Measurements from ENCODE around the gene LYVE1. TPM values are rescaled to one million over a fixed set of nuclear protein-coding genes. Genes with fewer than 3 reads are reported as not detected.
"Not testable (repeated sequence)": the region's sequence is repeated elsewhere in the genome, so short reads cannot be mapped to it uniquely, and the experiment has no call there.

Gene LYVE1
- total and polyA plus RNA-seq, 2 donors: 4.1 to 16.1 TPM

DNA sequence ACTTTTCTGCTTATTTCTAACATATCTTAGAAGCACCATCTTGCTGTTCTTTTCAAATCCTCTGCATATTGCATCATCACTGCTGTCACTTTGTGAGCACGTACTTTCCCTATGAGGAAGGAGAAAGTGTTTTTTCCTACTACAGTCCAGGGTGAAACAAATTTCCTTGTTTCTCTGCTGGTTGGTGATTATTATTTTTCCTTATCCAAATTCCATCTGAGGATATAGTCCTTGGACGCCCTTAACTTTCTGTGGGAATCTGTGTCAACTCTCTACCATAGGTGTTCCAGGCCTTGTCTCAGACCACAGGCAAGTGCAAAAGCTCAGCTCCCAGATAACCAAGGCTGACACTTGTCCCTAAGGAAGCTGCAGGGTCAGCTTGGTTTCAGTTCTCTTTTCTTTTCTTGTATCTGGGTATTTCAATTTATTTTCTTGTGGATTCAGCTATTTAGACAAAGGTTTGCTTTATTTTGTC lies 29.4 kb upstream of the LYVE1 start:
- Histone ChIP-seq H3K27ac (ENCODE audit: low read depth in 1 of 2, low read length in 1 of 2) (no peak overlapping the region), H3K9me3 (ENCODE audit: control insufficient read depth in 2 of 2, insufficient read depth in 1 of 2, low read length in 1 of 2) (no peaks in the 10 kb centered on the region), H3K36me3 (ENCODE audit: control insufficient read depth in 2 of 2, insufficient read depth in 2 of 2, low read length in 1 of 2) (no peaks in the 10 kb centered on the region), H3K4me3 (ENCODE audit: low read length in 2 of 2) (no peak overlapping the region), H3K27me3 (ENCODE audit: control insufficient read depth in 2 of 2, insufficient read depth in 1 of 2, low read length in 1 of 2) (no peaks in the 10 kb centered on the region), H3K4me1 (ENCODE audit: control insufficient read depth in 2 of 2, insufficient read depth in 2 of 2, low read length in 2 of 2) (peaks cover 13 to 38% of the 10 kb centered on the region in 2 donors)
- WGBS: 92% methylated on average over 2 of the region's 2 CpGs
- DNase-seq (ENCODE audit: low read depth in 6 of 9, low spot score in 9 of 9): no peak

DNA sequence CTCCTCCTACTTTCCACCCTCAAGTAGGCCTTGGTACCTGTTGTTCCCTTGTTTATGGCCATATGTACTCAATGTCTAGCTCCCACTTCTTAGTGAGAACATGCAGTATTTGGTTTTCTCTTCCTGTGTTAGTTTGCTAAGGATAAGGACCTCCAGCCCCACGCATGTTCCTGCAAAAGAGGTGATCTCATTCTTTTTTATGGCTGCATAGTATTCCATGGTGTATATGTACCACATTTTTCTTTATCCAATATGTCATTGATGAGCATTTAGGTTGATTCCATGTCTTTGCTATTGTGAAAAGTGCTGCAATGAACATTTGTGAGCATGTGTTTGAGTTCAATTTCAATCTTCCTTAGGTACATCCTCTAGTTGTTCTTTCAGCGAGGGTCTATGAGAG lies 27.4 kb upstream of the LYVE1 start:
- WGBS: 97% methylated on average over 2 of the region's 2 CpGs
- not testable (repeated sequence) for H3K36me3 ChIP-seq (ENCODE audit: control insufficient read depth in 2 of 2, insufficient read depth in 2 of 2, low read length in 1 of 2); H3K4me3 ChIP-seq (ENCODE audit: low read length in 2 of 2); H3K9me3 ChIP-seq (ENCODE audit: control insufficient read depth in 2 of 2, insufficient read depth in 1 of 2, low read length in 1 of 2); H3K27me3 ChIP-seq (ENCODE audit: control insufficient read depth in 2 of 2, insufficient read depth in 1 of 2, low read length in 1 of 2); DNase-seq (ENCODE audit: low read depth in 6 of 9, low spot score in 9 of 9); H3K27ac ChIP-seq (ENCODE audit: low read depth in 1 of 2, low read length in 1 of 2)
- peaks cover 13 to 17% of the 10 kb centered on the region in 2 donors for H3K4me1 ChIP-seq (ENCODE audit: control insufficient read depth in 2 of 2, insufficient read depth in 2 of 2, low read length in 2 of 2)

DNA sequence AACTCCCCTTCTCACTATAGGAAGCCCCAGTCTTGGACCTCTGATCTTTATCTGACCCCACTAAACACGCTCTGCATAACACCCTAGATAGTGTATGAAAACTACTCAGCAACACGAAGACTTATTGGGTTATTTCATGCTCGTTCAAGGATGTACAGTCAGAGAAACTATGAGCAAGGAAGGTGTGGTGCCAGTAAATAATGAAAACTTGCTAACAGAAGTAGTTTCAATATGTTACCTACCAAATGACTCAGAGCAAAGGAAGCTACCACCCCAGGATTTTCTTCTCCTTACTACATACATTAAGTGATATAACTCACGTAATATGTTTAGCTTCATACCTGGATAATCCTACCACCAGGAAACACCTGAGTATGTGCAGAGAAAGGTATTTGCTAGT lies 25.9 kb upstream of the LYVE1 start:
- H3K4me1 ChIP-seq (ENCODE audit: control insufficient read depth in 2 of 2, insufficient read depth in 2 of 2, low read length in 2 of 2): peaks cover 0 to 3% of the 10 kb centered on the region in 2 donors
- no peaks in the 10 kb centered on the region for H3K36me3 ChIP-seq (ENCODE audit: control insufficient read depth in 2 of 2, insufficient read depth in 2 of 2, low read length in 1 of 2)
- no peaks in the 10 kb centered on the region for H3K27me3 ChIP-seq (ENCODE audit: control insufficient read depth in 2 of 2, insufficient read depth in 1 of 2, low read length in 1 of 2)
- H3K27ac ChIP-seq (ENCODE audit: low read depth in 1 of 2, low read length in 1 of 2): no peak overlapping the region
- no peaks in the 10 kb centered on the region for H3K9me3 ChIP-seq (ENCODE audit: control insufficient read depth in 2 of 2, insufficient read depth in 1 of 2, low read length in 1 of 2)
- 97% methylated on average over 4 of the region's 4 CpGs for WGBS
- DNase-seq (ENCODE audit: low read depth in 6 of 9, low spot score in 9 of 9): no peak
- no peak overlapping the region for H3K4me3 ChIP-seq (ENCODE audit: low read length in 2 of 2)

- Histone ChIP-seq H3K27me3 (ENCODE audit: control insufficient read depth in 2 of 2, insufficient read depth in 1 of 2, low read length in 1 of 2) (no peaks in the 10 kb centered on the region), H3K36me3 (ENCODE audit: control insufficient read depth in 2 of 2, insufficient read depth in 2 of 2, low read length in 1 of 2) (no peaks in the 10 kb centered on the region), H3K27ac (ENCODE audit: low read depth in 1 of 2, low read length in 1 of 2) (no peak overlapping the region), H3K4me1 (ENCODE audit: control insufficient read depth in 2 of 2, insufficient read depth in 2 of 2, low read length in 2 of 2) (no peaks in the 10 kb centered on the region), H3K4me3 (ENCODE audit: low read length in 2 of 2) (no peak overlapping the region), H3K9me3 (ENCODE audit: control insufficient read depth in 2 of 2, insufficient read depth in 1 of 2, low read length in 1 of 2) (no peaks in the 10 kb centered on the region)
- 66% methylated on average over 2 of the region's 2 CpGs for WGBS
- no peak for DNase-seq (ENCODE audit: low read depth in 6 of 9, low spot score in 9 of 9)
Observed at GRCh38 chr11:10592331-10592730, 23.9 kb upstream of the LYVE1 start.

GRCh38 chr11:10591741-10592140 lies 23.3 kb upstream of the LYVE1 start:
- no peak overlapping the region for H3K27ac ChIP-seq (ENCODE audit: low read depth in 1 of 2, low read length in 1 of 2)

GRCh38 chr11:10590218-10590915 lies 21.9 kb upstream of the LYVE1 start:
- Histone ChIP-seq H3K4me3 (ENCODE audit: low read length in 2 of 2) (no peak overlapping the region), H3K9me3 (ENCODE audit: control insufficient read depth in 2 of 2, insufficient read depth in 1 of 2, low read length in 1 of 2) (no peaks in the 10 kb centered on the region), H3K27me3 (ENCODE audit: control insufficient read depth in 2 of 2, insufficient read depth in 1 of 2, low read length in 1 of 2) (no peaks in the 10 kb centered on the region), H3K4me1 (ENCODE audit: control insufficient read depth in 2 of 2, insufficient read depth in 2 of 2, low read length in 2 of 2) (no peaks in the 10 kb centered on the region), H3K27ac (ENCODE audit: low read depth in 1 of 2, low read length in 1 of 2) (no peak overlapping the region), H3K36me3 (ENCODE audit: control insufficient read depth in 2 of 2, insufficient read depth in 2 of 2, low read length in 1 of 2) (no peaks in the 10 kb centered on the region)
- 97% methylated on average over 2 of the region's 2 CpGs for WGBS
- no peak for DNase-seq (ENCODE audit: low read depth in 6 of 9, low spot score in 9 of 9)

More at GRCh38 chr11:10591741-10592140, 23.3 kb upstream of the LYVE1 start:
- H3K4me3 ChIP-seq (ENCODE audit: low read length in 2 of 2): no peak overlapping the region
- no peaks in the 10 kb centered on the region for H3K36me3 ChIP-seq (ENCODE audit: control insufficient read depth in 2 of 2, insufficient read depth in 2 of 2, low read length in 1 of 2)
- H3K9me3 ChIP-seq (ENCODE audit: control insufficient read depth in 2 of 2, insufficient read depth in 1 of 2, low read length in 1 of 2): no peaks in the 10 kb centered on the region
- no peak for DNase-seq (ENCODE audit: low read depth in 6 of 9, low spot score in 9 of 9)
- no peaks in the 10 kb centered on the region for H3K4me1 ChIP-seq (ENCODE audit: control insufficient read depth in 2 of 2, insufficient read depth in 2 of 2, low read length in 2 of 2)
- WGBS: 94% methylated on average over 2 of the region's 2 CpGs
- no peaks in the 10 kb centered on the region for H3K27me3 ChIP-seq (ENCODE audit: control insufficient read depth in 2 of 2, insufficient read depth in 1 of 2, low read length in 1 of 2)

GRCh38 chr11:10588904-10589303 lies 20.4 kb upstream of the LYVE1 start:
- WGBS: 52% methylated on average over 2 of the region's 2 CpGs
- H3K9me3 ChIP-seq (ENCODE audit: control insufficient read depth in 2 of 2, insufficient read depth in 1 of 2, low read length in 1 of 2): no peaks in the 10 kb centered on the region
- H3K36me3 ChIP-seq (ENCODE audit: control insufficient read depth in 2 of 2, insufficient read depth in 2 of 2, low read length in 1 of 2): no peaks in the 10 kb centered on the region
- no peaks in the 10 kb centered on the region for H3K27me3 ChIP-seq (ENCODE audit: control insufficient read depth in 2 of 2, insufficient read depth in 1 of 2, low read length in 1 of 2)
- no peak overlapping the region for H3K4me3 ChIP-seq (ENCODE audit: low read length in 2 of 2)
- H3K4me1 ChIP-seq (ENCODE audit: control insufficient read depth in 2 of 2, insufficient read depth in 2 of 2, low read length in 2 of 2): no peaks in the 10 kb centered on the region
- DNase-seq (ENCODE audit: low read depth in 6 of 9, low spot score in 9 of 9): no peak
- H3K27ac ChIP-seq (ENCODE audit: low read depth in 1 of 2, low read length in 1 of 2): no peak overlapping the region

DNA sequence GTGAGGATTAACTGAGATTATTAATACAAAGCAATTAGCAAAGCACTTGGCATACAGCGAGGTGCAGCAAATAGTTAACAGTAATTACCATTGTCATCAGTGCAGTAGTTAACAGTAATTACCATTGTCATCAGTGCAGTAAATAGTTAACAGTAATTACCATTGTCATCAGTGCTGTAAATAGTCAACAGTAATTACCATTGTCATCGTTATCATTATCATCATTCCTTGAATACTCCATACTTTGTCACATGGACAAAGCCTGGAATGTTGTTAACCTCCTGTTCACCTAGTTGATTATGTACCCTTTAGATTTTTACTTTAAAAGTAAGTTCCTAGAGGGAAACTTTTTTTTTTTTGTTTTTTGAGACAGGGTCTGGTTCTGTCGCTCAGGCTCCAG lies 19.5 kb upstream of the LYVE1 start:
- Histone ChIP-seq H3K4me3 (ENCODE audit: low read length in 2 of 2) (no peak overlapping the region), H3K27ac (ENCODE audit: low read depth in 1 of 2, low read length in 1 of 2) (no peak overlapping the region), H3K9me3 (ENCODE audit: control insufficient read depth in 2 of 2, insufficient read depth in 1 of 2, low read length in 1 of 2) (no peaks in the 10 kb centered on the region), H3K27me3 (ENCODE audit: control insufficient read depth in 2 of 2, insufficient read depth in 1 of 2, low read length in 1 of 2) (no peaks in the 10 kb centered on the region), H3K4me1 (ENCODE audit: control insufficient read depth in 2 of 2, insufficient read depth in 2 of 2, low read length in 2 of 2) (no peaks in the 10 kb centered on the region), H3K36me3 (ENCODE audit: control insufficient read depth in 2 of 2, insufficient read depth in 2 of 2, low read length in 1 of 2) (no peaks in the 10 kb centered on the region)
- 97% methylated on average over 3 of the region's 3 CpGs for WGBS
- DNase-seq (ENCODE audit: low read depth in 6 of 9, low spot score in 9 of 9): no peak

DNA sequence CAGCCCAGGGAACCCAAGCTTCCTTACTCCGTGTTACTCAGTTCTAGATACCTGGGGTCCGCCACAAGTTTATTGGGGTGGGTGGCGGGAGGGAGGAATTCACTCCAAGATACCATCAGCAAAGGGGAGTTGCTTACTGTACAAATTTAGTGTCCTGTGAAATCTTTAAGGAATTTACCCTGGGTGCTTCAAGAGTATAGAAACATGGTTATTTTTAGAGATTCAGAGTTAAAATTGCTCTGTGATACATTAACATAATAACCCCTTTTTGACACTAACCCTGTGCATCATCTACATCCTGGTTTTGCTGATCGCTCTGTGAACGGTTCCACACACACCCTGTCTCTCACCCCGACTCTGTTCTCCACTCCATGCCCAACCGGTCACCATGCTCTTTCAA lies 18.9 kb upstream of the LYVE1 start:
- H3K4me1 ChIP-seq (ENCODE audit: control insufficient read depth in 2 of 2, insufficient read depth in 2 of 2, low read length in 2 of 2): no peaks in the 10 kb centered on the region
- DNase-seq (ENCODE audit: low read depth in 6 of 9, low spot score in 9 of 9): no peak
- H3K36me3 ChIP-seq (ENCODE audit: control insufficient read depth in 2 of 2, insufficient read depth in 2 of 2, low read length in 1 of 2): no peaks in the 10 kb centered on the region
- H3K27ac ChIP-seq (ENCODE audit: low read depth in 1 of 2, low read length in 1 of 2): no peak overlapping the region
- H3K27me3 ChIP-seq (ENCODE audit: control insufficient read depth in 2 of 2, insufficient read depth in 1 of 2, low read length in 1 of 2): no peaks in the 10 kb centered on the region
- WGBS: 98% methylated on average over 7 of the region's 7 CpGs
- no peaks in the 10 kb centered on the region for H3K9me3 ChIP-seq (ENCODE audit: control insufficient read depth in 2 of 2, insufficient read depth in 1 of 2, low read length in 1 of 2)
- H3K4me3 ChIP-seq (ENCODE audit: low read length in 2 of 2): no peak overlapping the region
